Gastrocnemius medialis (tissue), 4 donors: ENCODE measurements around the gene TUBB1. TPM values are rescaled to one million over a fixed set of nuclear protein-coding genes. Genes with fewer than 3 reads are reported as not detected.

Experiments used
- ATAC-seq, 2 donors: fragments of 150-250 bp; one replicate each; pipeline ENCODE4 v1.9.1; 2016
- DNase-seq, 2 donors: peaks; one replicate each; pipeline ENCODE4 v3.0.0-alpha.2; 2019
- H3K27ac ChIP-seq, 4 donors: fragments of 200-600 bp; sonication (generic); 1 replicate in 1 of 4; 2 replicates in 3 of 4; pipeline ENCODE4 v1.5.1; 2016 to 2018; ENCODE audit warnings: mild to moderate bottlenecking in 2 of 4, moderate library complexity in 1 of 4
- H3K27me3 ChIP-seq, 3 donors: fragments of 200-600 bp; sonication (generic) in 2 of 3; 1 replicate in 1 of 3; 2 replicates in 2 of 3; pipeline versions ENCODE4 v1.5.1 to v1.6.0; 2016 to 2019; ENCODE audit warnings: mild to moderate bottlenecking in 1 of 3, moderate library complexity in 1 of 3
- H3K36me3 ChIP-seq, 2 donors: fragments of 200-600 bp; sonication (generic) in 1 of 2; one replicate each; pipeline ENCODE4 v1.5.1; 2017 to 2018
- H3K4me1 ChIP-seq, 2 donors: fragments of 200-600 bp; sonication (generic) in 1 of 2; one replicate each; pipeline ENCODE4 v1.5.1; 2016 to 2017; ENCODE audit warnings: mild to moderate bottlenecking in 2 of 2
- H3K4me3 ChIP-seq, 4 donors: fragments of 200-600 bp; sonication (generic) in 3 of 4; 1 replicate in 1 of 4; 2 replicates in 3 of 4; pipeline ENCODE4 v1.5.1; 2016 to 2019; ENCODE audit warnings: mild to moderate bottlenecking in 2 of 4
- H3K9me3 ChIP-seq, 3 donors: fragments of 200-600 bp; sonication (generic) in 2 of 3; 1 replicate in 1 of 3; 2 replicates in 2 of 3; pipeline ENCODE4 v1.5.1; 2016 to 2019
- POLR2A ChIP-seq, 2 donors: fragments of 450-650 bp; IDR thresholded peaks; one replicate each; pipeline ENCODE4 v1.6.1; 2017; ENCODE audit warnings: antibody characterized with exemption in 2 of 2, mild to moderate bottlenecking in 2 of 2, moderate library complexity in 2 of 2
- in situ Hi-C, 4 donors: fragments of 200-750 bp; cut with MboI; loops; one replicate each; pipeline versions ENCODE4 v1.15.0 to v1.8.0; 2017; ENCODE audit warnings: low sequenced_read_pairs in 4 of 4
- intact Hi-C: fragments of 100-400 bp; cut with DNase I; formaldehyde crosslinking; loops from one replicate; pipeline ENCODE4 v1.15.1; 2023; ENCODE audit warnings: low total_unique reads
- total RNA-seq, 4 donors: library from RNA; depleted of rRNA; stranded (reverse); fragments of >200 nt; gene quantifications; one replicate each; pipeline versions ENCODE4 v1.1.0 to v1.2.3, GENCODE V29; 2016
- TF ChIP-seq, protein P1 (sequence below), 5 experiments: fragments of 450-650 bp in 3 of 5; fragments of 200-600 bp in 2 of 5; sonication (generic) in 2 of 5; IDR thresholded peaks in 4 of 5; conservative IDR thresholded peaks in 1 of 5; 1 replicate in 4 of 5; 2 replicates in 1 of 5; pipeline ENCODE4 v1.5.1; 2016 to 2019; ENCODE audit warnings: antibody characterized with exemption in 5 of 5, mild to moderate bottlenecking in 3 of 5, moderate library complexity in 3 of 5

The TUBB1 gene
- total RNA-seq, 4 donors from 2014 or later = 0.07 TPM; not detected in 3

DNA sequence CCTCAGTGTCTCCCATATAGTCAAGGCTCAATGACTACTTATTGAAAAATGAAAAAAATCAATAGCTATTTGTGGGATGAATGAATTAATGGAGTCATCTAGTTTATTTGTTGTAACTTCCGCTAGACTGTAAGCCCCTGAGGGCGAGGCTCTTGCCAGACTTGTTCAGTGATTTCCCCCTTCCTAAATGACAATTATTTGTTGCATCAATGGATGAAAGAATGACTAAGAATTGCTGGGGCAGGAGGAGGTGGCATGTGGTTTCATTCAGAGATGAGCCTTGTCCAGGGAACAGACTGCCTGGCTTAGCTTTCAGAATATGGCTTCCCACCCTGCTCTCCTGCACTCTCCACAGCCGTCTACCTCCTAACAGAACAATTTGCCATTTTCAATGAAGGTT is 24.5 kb downstream of the TUBB1 start:
- ATAC-seq = no peak
- no peaks in the 10 kb centered on the region for H3K9me3 ChIP-seq
- no peak for DNase-seq
- in situ Hi-C loops = loop anchor here in 1 of 4 donors (10.0 to 25.0 kb wide), 2 partner anchors 159 to 356 kb away; partner anchors contain the start of gene NPEPL1
- no peaks in the 10 kb centered on the region for H3K27me3 ChIP-seq
- H3K36me3 ChIP-seq = no peaks in the 10 kb centered on the region
- peaks cover 28 to 30% of the 10 kb centered on the region in 2 donors for H3K4me1 ChIP-seq
- no peak overlapping the region for H3K4me3 ChIP-seq
- TF ChIP-seq, protein P1, sequence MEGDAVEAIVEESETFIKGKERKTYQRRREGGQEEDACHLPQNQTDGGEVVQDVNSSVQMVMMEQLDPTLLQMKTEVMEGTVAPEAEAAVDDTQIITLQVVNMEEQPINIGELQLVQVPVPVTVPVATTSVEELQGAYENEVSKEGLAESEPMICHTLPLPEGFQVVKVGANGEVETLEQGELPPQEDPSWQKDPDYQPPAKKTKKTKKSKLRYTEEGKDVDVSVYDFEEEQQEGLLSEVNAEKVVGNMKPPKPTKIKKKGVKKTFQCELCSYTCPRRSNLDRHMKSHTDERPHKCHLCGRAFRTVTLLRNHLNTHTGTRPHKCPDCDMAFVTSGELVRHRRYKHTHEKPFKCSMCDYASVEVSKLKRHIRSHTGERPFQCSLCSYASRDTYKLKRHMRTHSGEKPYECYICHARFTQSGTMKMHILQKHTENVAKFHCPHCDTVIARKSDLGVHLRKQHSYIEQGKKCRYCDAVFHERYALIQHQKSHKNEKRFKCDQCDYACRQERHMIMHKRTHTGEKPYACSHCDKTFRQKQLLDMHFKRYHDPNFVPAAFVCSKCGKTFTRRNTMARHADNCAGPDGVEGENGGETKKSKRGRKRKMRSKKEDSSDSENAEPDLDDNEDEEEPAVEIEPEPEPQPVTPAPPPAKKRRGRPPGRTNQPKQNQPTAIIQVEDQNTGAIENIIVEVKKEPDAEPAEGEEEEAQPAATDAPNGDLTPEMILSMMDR (IDR thresholded peaks at IDR 0.05 in 4 of 5, conservative IDR thresholded peaks at IDR 0.05 in 1 of 5) = no peak
- no peak for TF ChIP-seq POLR2A (IDR thresholded peaks at IDR 0.05)
- intact Hi-C loops = loop anchor here (5.0 to 10.0 kb wide), 3 partner anchors 171 to 639 kb away; partner anchors contain the start of gene NPEPL1
- H3K27ac ChIP-seq = peak overlapping the region; percentile 75 to 92 (median 88)

DNA sequence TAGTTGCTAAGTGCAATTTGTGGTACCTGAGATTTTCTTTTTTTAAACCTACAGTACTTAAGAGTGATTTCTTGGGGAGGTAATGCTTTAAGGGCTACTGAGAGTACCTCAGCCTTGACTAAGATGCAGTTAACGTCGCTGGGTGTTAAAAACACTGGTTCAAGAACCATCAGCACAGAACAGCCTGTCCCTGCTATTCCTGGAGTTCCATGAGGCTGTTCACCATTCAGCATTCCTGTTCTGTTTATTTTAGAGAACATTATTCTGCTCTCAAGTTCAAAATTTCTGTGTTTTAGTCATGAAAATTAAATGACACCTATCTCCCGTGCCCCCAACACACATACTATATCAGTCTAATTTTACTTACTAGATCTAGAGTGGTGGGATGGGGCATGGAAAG is 25.1 kb downstream of the TUBB1 start:
- intact Hi-C loops = loop anchor here (5.0 to 10.0 kb wide), 3 partner anchors 172 to 639 kb away; partner anchors contain the start of gene NPEPL1
- ATAC-seq = no peak
- no peak for DNase-seq
- Histone ChIP-seq H3K27ac (peak overlapping the region in 3 of 4 donors; percentile 75 to 92 (median 84)), H3K4me1 (peaks cover 24 to 28% of the 10 kb centered on the region in 2 donors), H3K27me3 (no peaks in the 10 kb centered on the region), H3K36me3 (no peaks in the 10 kb centered on the region), H3K4me3 (no peak overlapping the region), H3K9me3 (no peaks in the 10 kb centered on the region)
- in situ Hi-C loops = loop anchor here in 1 of 4 donors (10.0 to 25.0 kb wide), 2 partner anchors 159 to 357 kb away; partner anchors contain the start of gene NPEPL1
- TF ChIP-seq, protein P1 (IDR thresholded peaks at IDR 0.05 in 4 of 5, conservative IDR thresholded peaks at IDR 0.05 in 1 of 5) = no peak
- no peak for TF ChIP-seq POLR2A (IDR thresholded peaks at IDR 0.05)

DNA sequence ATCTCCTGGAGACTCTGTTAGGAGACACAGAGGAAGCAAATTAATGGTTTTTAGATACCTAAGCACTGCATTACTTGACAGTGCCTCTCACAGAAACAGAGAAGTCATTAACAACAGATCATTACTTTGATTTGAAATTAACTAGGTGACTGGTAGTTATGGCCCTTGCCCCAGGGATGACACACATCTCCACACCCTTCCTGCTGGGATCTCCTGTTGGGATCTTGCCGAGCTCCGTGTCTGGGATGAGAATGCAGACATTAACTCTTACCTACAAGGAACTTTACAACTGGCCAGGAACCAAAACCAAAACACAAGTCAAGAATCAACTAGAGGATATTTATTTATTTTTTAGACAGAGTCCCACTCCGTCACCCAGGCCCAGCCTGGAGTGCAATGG is 25.6 kb downstream of the TUBB1 start:
- H3K36me3 ChIP-seq = no peaks in the 10 kb centered on the region
- H3K9me3 ChIP-seq = no peaks in the 10 kb centered on the region
- H3K4me1 ChIP-seq = peaks cover 21 to 23% of the 10 kb centered on the region in 2 donors
- no peak overlapping the region for H3K27ac ChIP-seq
- TF ChIP-seq, protein P1 (IDR thresholded peaks at IDR 0.05 in 4 of 5, conservative IDR thresholded peaks at IDR 0.05 in 1 of 5) = no peak
- no peak for TF ChIP-seq POLR2A (IDR thresholded peaks at IDR 0.05)
- intact Hi-C loops (loop anchor here (5.0 to 10.0 kb wide), 3 partner anchors 172 to 640 kb away; partner anchors contain the start of gene NPEPL1), in situ Hi-C loops (loop anchor here in 1 of 4 donors (10.0 to 25.0 kb wide), 2 partner anchors 160 to 357 kb away; partner anchors contain the start of gene NPEPL1)
- no peak for DNase-seq
- no peaks in the 10 kb centered on the region for H3K27me3 ChIP-seq
- ATAC-seq = no peak
- H3K4me3 ChIP-seq = no peak overlapping the region

DNA sequence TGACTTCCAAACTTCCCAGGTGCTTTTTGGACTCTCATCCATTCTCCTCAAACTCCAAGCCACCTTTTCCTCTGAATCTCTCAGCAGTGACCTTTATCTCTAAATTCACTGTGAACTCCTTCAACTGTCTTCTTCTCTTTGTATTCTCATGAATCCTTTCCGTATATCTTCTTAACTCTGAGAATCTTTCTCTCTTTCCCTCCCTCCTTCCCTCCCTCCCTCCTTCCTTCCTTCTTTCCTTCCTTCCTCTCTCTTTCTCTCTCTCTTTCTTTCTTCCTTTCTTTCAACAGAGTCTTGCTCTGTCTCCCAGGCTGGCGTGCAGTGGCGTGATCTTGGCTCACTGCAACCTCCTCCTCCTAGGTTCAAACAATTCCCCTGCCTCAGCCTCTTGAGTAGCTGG is 27.6 kb downstream of the TUBB1 start:
- Histone ChIP-seq H3K9me3 (no peaks in the 10 kb centered on the region), H3K27ac (no peak overlapping the region), H3K4me1 (peaks cover 2 to 3% of the 10 kb centered on the region in 2 donors), H3K4me3 (no peak overlapping the region), H3K36me3 (no peaks in the 10 kb centered on the region), H3K27me3 (no peaks in the 10 kb centered on the region)
- in situ Hi-C loops (loop anchor here in 1 of 4 donors (10.0 to 25.0 kb wide), 2 partner anchors 162 to 360 kb away; partner anchors contain the start of gene NPEPL1), intact Hi-C loops (loop anchor here (10.0 kb wide), 1 partner anchor 642 kb away; no protein-coding TSS in a partner anchor)
- ATAC-seq (no peak), DNase-seq (no peak)
- TF ChIP-seq, protein P1 (IDR thresholded peaks at IDR 0.05 in 4 of 5, conservative IDR thresholded peaks at IDR 0.05 in 1 of 5) = no peak
- TF ChIP-seq POLR2A (IDR thresholded peaks at IDR 0.05) = no peak
